ENCODE measurements around the gene KIF17. TPM values are rescaled to one million over a fixed set of nuclear protein-coding genes. Genes with fewer than 3 reads are reported as not detected.

The KIF17 gene
- polyA plus RNA-seq, 2 of the 4 experiments (the other 2 are of a cell fraction) = 0.78 to 1.0 TPM

- Histone ChIP-seq H3K4me3 (no peak overlapping the region), H3K27ac (peak overlapping the region in 1 of 2 experiments; percentile 92; a peak in 3 of 6 replicates), H3K4me2 (no peak overlapping the region), H3K9me3 (no peaks in the 10 kb centered on the region), H3K4me1 (peaks cover 18% of the 10 kb centered on the region)
- ChIA-PET POLR2A (no interaction called here), CTCF (interaction anchor here (0.6 to 5.9 kb wide), 30 partner anchors 8 to 419 kb away, joined by 3 to 90 read pairs (median 6); partner anchors contain the start of genes CDA and FAM43B)
- DNase-seq (ENCODE audit: low read depth in 1 of 2, low spot score in 1 of 2) (no peak), ATAC-seq (no peak), FAIRE-seq (no peak)
- WGBS (ENCODE audit: missing lambda C conversion rate) = 93% methylated on average over 3 of the region's 3 CpGs
- TF ChIP-seq MYC (IDR thresholded peaks at IDR 0.05; ENCODE audit: borderline replicate concordance, low read length) = no peak
- no peak for TF ChIP-seq SREBF2 (IDR thresholded peaks at IDR 0.05)
- TF ChIP-seq POLR2AphosphoS2 (conservative IDR thresholded peaks at IDR 0.05; ENCODE audit: low read length) = no peak
Measured at GRCh38 chr1:20632386-20632785, 85.4 kb downstream of the KIF17 start.

GRCh38 chr1:20630729-20631128, 87.1 kb downstream of the KIF17 start:
- ChIA-PET POLR2A (no interaction called here), CTCF (interaction anchor here (0.7 to 5.9 kb wide), 7 partner anchors 9 to 107 kb away, joined by 3 to 90 read pairs (median 8); partner anchors contain the start of gene CDA)
- TF ChIP-seq EHMT2 (IDR thresholded peaks at IDR 0.05; ENCODE audit: low read depth) (no peak), MAFK (IDR thresholded peaks at IDR 0.05; ENCODE audit: partially characterized antibody) (peak; percentile 93)
- H3K27ac ChIP-seq = no peak overlapping the region
- no peak overlapping the region for H3K4me3 ChIP-seq
- no peaks in the 10 kb centered on the region for H3K9me3 ChIP-seq
- no peak overlapping the region for H3K4me2 ChIP-seq
- no peak for ATAC-seq
- peaks cover 16% of the 10 kb centered on the region for H3K4me1 ChIP-seq
- WGBS (ENCODE audit: missing lambda C conversion rate) = 79% methylated on average over 4 of the region's 4 CpGs
- no peak for DNase-seq (ENCODE audit: low read depth in 1 of 2, low spot score in 1 of 2)
- no peak for FAIRE-seq

- H3K27ac ChIP-seq = 0 out of 6 replicates have a peak overlapping the region, but pooled peaks of 1 of the 2 experiments have one; percentile 20
- DNase-seq (ENCODE audit: low read depth in 1 of 2, low spot score in 1 of 2) (no peak), FAIRE-seq (no peak), ATAC-seq (no peak)
- H3K4me2 ChIP-seq = no peak overlapping the region
- CTCF ChIA-PET = interaction anchor here (1.4 kb wide), 1 partner anchor 14 kb away, joined by 4 read pairs; no protein-coding TSS in a partner anchor
- TF ChIP-seq HOXA7 (CRISPR knock-in tag; IDR thresholded peaks at IDR 0.05) (no peak), SREBF2 (IDR thresholded peaks at IDR 0.05) (no peak), REST (IDR thresholded peaks at IDR 0.05) (no peak), EHF (CRISPR knock-in tag; IDR thresholded peaks at IDR 0.05) (no peak), FOSL2 (IDR thresholded peaks at IDR 0.05) (no peak), FOSL2 (CRISPR knock-in tag; IDR thresholded peaks at IDR 0.05) (no peak), SMC3 (IDR thresholded peaks at IDR 0.05) (no peak), POLR2AphosphoS2 (conservative IDR thresholded peaks at IDR 0.05; ENCODE audit: low read length) (no peak), ZNF302 (CRISPR knock-in tag; IDR thresholded peaks at IDR 0.05) (no peak), ATOH8 (CRISPR knock-in tag; IDR thresholded peaks at IDR 0.05; ENCODE audit: low read depth) (no peak), CBX2 (IDR thresholded peaks at IDR 0.05; ENCODE audit: borderline replicate concordance, low read depth) (no peak), BHLHE40 (IDR thresholded peaks at IDR 0.05; ENCODE audit: low read depth, low read length) (no peak), KDM5A (IDR thresholded peaks at IDR 0.05) (no peak), RARB (CRISPR knock-in tag; IDR thresholded peaks at IDR 0.05) (no peak), ZC3H11A (IDR thresholded peaks at IDR 0.05) (no peak), ZFP36 (IDR thresholded peaks at IDR 0.05; ENCODE audit: borderline replicate concordance, partially characterized antibody) (no peak), HES2 (IDR thresholded peaks at IDR 0.05) (no peak), RNF2 (IDR thresholded peaks at IDR 0.05; ENCODE audit: borderline replicate concordance, low read depth) (no peak), ZSCAN20 (CRISPR knock-in tag; IDR thresholded peaks at IDR 0.05) (no peak), GATA3 (IDR thresholded peaks at IDR 0.05; ENCODE audit: borderline replicate concordance) (no peak)
- no peak overlapping the region for H3K4me3 ChIP-seq
- H3K9me3 ChIP-seq = no peaks in the 10 kb centered on the region
- POLR2A ChIA-PET = no interaction called here
- H3K4me1 ChIP-seq = no peaks in the 10 kb centered on the region
- 72% methylated on average over 1 of the region's 1 CpG for whole genome bisulfite sequencing (ENCODE audit: missing lambda C conversion rate)
Measured at GRCh38 chr1:20626524-20626923, 91.3 kb downstream of the KIF17 start.
